RWPE2 (cell line): ENCODE data around the gene USP5.

Experiments used
- ATAC-seq: fragments of 200-7000 bp; cut with Tn5 transposase; 3 replicates; pipeline ENCODE4 v1.9.1; 2021; ENCODE audit warnings: low read depth
- DNase-seq: peaks from one replicate; pipeline ENCODE4 v3.0.0-alpha.2; 2020; ENCODE audit warnings: low spot score
- H3K27ac ChIP-seq: fragments of 450-650 bp; 2 replicates; pipeline ENCODE4 v1.5.1; 2017; ENCODE audit warnings: mild to moderate bottlenecking; ENCODE audit not compliant: poor library complexity, severe bottlenecking
- H3K27me3 ChIP-seq: fragments of 250-450 bp; sonication (Bioruptor Pico); 2 replicates; pipeline ENCODE4 v1.5.1; 2021; ENCODE audit warnings: mild to moderate bottlenecking, moderate library complexity; ENCODE audit not compliant: insufficient read depth, poor library complexity, severe bottlenecking
- H3K36me3 ChIP-seq: fragments of 250-450 bp; sonication (Bioruptor Pico); 2 replicates; pipeline ENCODE4 v1.5.1; 2020; ENCODE audit warnings: low read depth, mild to moderate bottlenecking, moderate library complexity
- H3K4me1 ChIP-seq: fragments of 250-450 bp; sonication (Bioruptor Pico); 2 replicates; pipeline ENCODE4 v1.5.1; 2021; ENCODE audit warnings: mild to moderate bottlenecking, moderate library complexity; ENCODE audit not compliant: insufficient read depth, poor library complexity, severe bottlenecking
- H3K4me3 ChIP-seq: fragments of 250-450 bp; sonication (Bioruptor Pico); 2 replicates; pipeline ENCODE4 v1.5.1; 2021; ENCODE audit warnings: mild to moderate bottlenecking, moderate library complexity; ENCODE audit not compliant: severe bottlenecking
- H3K9me3 ChIP-seq: fragments of 250-450 bp; sonication (Bioruptor Pico); 2 replicates; pipeline ENCODE4 v1.5.1; 2021; ENCODE audit warnings: mild to moderate bottlenecking, moderate library complexity; ENCODE audit not compliant: severe bottlenecking
- CTCF ChIP-seq: fragments of 450-650 bp; IDR thresholded peaks from one replicate; pipeline ENCODE4 v1.5.1; 2017; ENCODE audit warnings: mild to moderate bottlenecking, moderate library complexity; ENCODE audit not compliant: poor library complexity, severe bottlenecking

Gene USP5

GRCh38 chr12:6849976-6850560, 1.9 kb upstream of the USP5 start:
- Histone ChIP-seq H3K4me3 (peak overlapping the region; percentile 78), H3K36me3 (peaks cover 31% of the 10 kb centered on the region), H3K4me1 (no peaks in the 10 kb centered on the region), H3K27ac (peak overlapping the region; percentile 63), H3K27me3 (no peaks in the 10 kb centered on the region), H3K9me3 (no peaks in the 10 kb centered on the region)
- ATAC-seq, result no peak
- DNase-seq, result no peak
- no peak for TF ChIP-seq CTCF

- no peaks in the 10 kb centered on the region for H3K27me3 ChIP-seq
- H3K36me3 ChIP-seq, result peaks cover 36% of the 10 kb centered on the region
- DNase-seq (no peak), ATAC-seq (no peak)
- no peak for TF ChIP-seq CTCF
- peak overlapping the region; percentile 63 for H3K27ac ChIP-seq
- no peaks in the 10 kb centered on the region for H3K4me1 ChIP-seq
- H3K4me3 ChIP-seq, result peak overlapping the region; percentile 78
- no peaks in the 10 kb centered on the region for H3K9me3 ChIP-seq
Observed at GRCh38 chr12:6850796-6851152, 1.2 kb upstream of the USP5 start.

- DNase-seq, result peak; percentile 98
Observed at GRCh38 chr12:6851153-6851920, 613 bp upstream of the USP5 start, which contains the start of gene CDCA3. CDCA3 (minus strand) TSS chr12:6851286; CDS start chr12:6850952, 334 bp downstream.

GRCh38 chr12:6852651-6853354, 853 bp downstream of the USP5 start:
- Histone ChIP-seq H3K27ac (peak overlapping the region; percentile 63), H3K9me3 (no peaks in the 10 kb centered on the region), H3K4me1 (no peaks in the 10 kb centered on the region), H3K27me3 (no peaks in the 10 kb centered on the region), H3K4me3 (peak overlapping the region; percentile 78), H3K36me3 (peaks cover 46% of the 10 kb centered on the region)
- DNase-seq (no peak), ATAC-seq (no peak)
- TF ChIP-seq CTCF, result no peak

More at GRCh38 chr12:6851153-6851920, 613 bp upstream of the USP5 start, which contains the start of gene CDCA3:
- no peaks in the 10 kb centered on the region for H3K9me3 ChIP-seq
- no peaks in the 10 kb centered on the region for H3K27me3 ChIP-seq
- no peak for TF ChIP-seq CTCF
- peak within 1 kb of the TSS; percentile 63 for H3K27ac ChIP-seq
- H3K4me1 ChIP-seq, result no peaks in the 10 kb centered on the region
- peak; percentile 74 for ATAC-seq
- H3K4me3 ChIP-seq, result peak within 1 kb of the TSS; percentile 78
- peaks cover 38% of the 10 kb centered on the region for H3K36me3 ChIP-seq
